A549 treated with dexamethasone at 1 μM for 4 hours (cell line): ENCODE data around the gene PDK3. TPM values are rescaled to one million over a fixed set of nuclear protein-coding genes. Genes with fewer than 3 reads are reported as not detected.

Source experiments
- total RNA-seq: library from RNA; stranded (reverse); fragments of 200-300 nt; extraction: Qiagen RNA extraction; gene quantifications from 5 replicates; pipeline ENCODE4 v1.2.3, GENCODE V29; 2022

The PDK3 gene
- 4.3 to 4.9 TPM (median 4.8 TPM) in 5 replicates for total RNA-seq

GRCh38 chrX:24464836-24465531 lies at the start of gene PDK3:
PDK3 (plus strand) TSS chrX:24465286; CDS start chrX:24465456, 170 bp downstream.

Other genes with a start within 250 kb of the PDK3 start
- not detected in 5 replicates for gene SUPT20HL2, start 151.2 kb upstream of the PDK3 start, total RNA-seq
- gene SUPT20HL1, start 104.6 kb upstream of the PDK3 start, total RNA-seq: not detected in 5 replicates
- 0.02 to 0.08 TPM (median 0.05 TPM) in 5 replicates for gene PCYT1B, start 182.1 kb downstream of the PDK3 start, total RNA-seq
- gene POLA1, start 228.6 kb downstream of the PDK3 start, total RNA-seq: 10.2 to 12.9 TPM (median 12.1 TPM) in 5 replicates